ENCODE data around the gene DMXL1.

DMXL1 gene

DNA sequence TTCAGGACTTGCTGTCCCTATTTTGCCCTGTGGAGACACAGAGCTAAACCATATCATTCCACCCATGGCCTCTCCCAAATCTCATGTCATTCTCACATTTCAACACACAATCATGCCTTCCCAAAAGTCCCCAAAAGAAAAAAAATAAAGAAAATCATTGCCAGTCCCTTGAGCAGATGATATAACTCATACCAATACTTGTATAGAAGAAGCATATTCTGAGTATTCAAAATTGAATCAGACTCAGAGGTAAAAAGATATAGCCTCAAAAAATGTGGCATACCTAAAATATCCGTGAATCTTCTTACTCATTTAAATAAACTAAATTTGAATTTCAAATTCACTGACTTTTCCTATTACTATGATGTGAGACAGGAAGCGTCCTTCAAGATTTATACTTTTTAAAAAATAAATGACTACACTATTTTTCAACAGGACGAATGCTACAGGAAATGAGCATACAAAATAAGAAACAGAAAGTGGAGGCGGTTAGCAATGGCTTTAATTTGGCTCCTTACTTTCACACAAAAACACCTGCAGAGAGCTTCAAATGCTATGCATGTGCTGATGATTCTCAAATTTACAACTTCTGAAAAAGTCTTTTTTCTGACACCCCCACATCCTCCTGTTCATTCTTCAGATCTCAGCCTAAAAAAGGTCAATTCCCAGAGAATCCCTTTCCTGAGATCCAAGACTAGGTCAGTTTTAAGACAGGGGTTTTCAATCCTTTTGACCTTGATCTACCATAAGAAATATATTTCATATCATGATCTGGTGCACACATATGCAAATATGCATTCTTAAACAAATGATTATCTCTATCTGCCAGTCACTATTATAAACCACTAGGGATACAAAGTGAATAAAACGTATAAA, 39.6 kb upstream of the DMXL1 start:
- H3K4me3 ChIP-seq (ENCODE audit: low read depth, low read length) = no peak overlapping the region
- TF ChIP-seq, protein P1, sequence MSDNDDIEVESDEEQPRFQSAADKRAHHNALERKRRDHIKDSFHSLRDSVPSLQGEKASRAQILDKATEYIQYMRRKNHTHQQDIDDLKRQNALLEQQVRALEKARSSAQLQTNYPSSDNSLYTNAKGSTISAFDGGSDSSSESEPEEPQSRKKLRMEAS (IDR thresholded peaks at IDR 0.05; ENCODE audit: low read depth, low read length) = no peak
- TF ChIP-seq POLR2A (IDR thresholded peaks at IDR 0.05; ENCODE audit: extremely low read depth, insufficient read length) (no peak), MYC (IDR thresholded peaks at IDR 0.05; ENCODE audit: low read depth, low read length) (no peak), CTCF (IDR thresholded peaks at IDR 0.05; ENCODE audit: low read depth, low read length) (no peak)
- DNase-seq (ENCODE audit: low read depth) = no peak

DNA sequence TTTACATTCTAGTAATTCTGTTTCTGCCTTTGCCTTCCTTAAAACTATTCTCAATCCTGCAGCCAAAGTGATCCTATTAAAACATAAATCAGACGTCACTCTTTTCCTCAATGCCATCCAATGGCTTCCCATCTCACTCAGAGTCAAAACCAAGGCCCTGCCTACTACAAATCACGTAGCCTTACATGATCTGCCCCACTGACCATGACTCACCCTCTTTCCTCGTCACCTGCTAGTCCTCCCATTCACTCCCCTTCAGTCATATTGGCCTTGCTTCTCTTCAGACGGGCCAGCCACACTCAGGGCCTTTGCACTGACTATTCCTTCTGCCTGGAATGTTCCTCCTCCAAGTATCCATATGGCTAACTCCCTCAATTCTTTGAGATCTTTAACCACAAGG, 39.0 kb upstream of the DMXL1 start:
- peak; percentile 18 for DNase-seq (ENCODE audit: low read depth)
- H3K4me3 ChIP-seq (ENCODE audit: low read depth, low read length) = no peak overlapping the region
- no peak for TF ChIP-seq CTCF (IDR thresholded peaks at IDR 0.05; ENCODE audit: low read depth, low read length)
- no peak for TF ChIP-seq MYC (IDR thresholded peaks at IDR 0.05; ENCODE audit: low read depth, low read length)

GRCh38 chr5:119032656-119033055, 38.2 kb upstream of the DMXL1 start:
- TF ChIP-seq POLR2A (IDR thresholded peaks at IDR 0.05; ENCODE audit: extremely low read depth, insufficient read length) = no peak
- TF ChIP-seq, protein P1 (IDR thresholded peaks at IDR 0.05; ENCODE audit: low read depth, low read length) = no peak
- no peak for TF ChIP-seq MYC (IDR thresholded peaks at IDR 0.05; ENCODE audit: low read depth, low read length)
- DNase-seq (ENCODE audit: low read depth) = no peak
- no peak overlapping the region for H3K4me3 ChIP-seq (ENCODE audit: low read depth, low read length)

DNA sequence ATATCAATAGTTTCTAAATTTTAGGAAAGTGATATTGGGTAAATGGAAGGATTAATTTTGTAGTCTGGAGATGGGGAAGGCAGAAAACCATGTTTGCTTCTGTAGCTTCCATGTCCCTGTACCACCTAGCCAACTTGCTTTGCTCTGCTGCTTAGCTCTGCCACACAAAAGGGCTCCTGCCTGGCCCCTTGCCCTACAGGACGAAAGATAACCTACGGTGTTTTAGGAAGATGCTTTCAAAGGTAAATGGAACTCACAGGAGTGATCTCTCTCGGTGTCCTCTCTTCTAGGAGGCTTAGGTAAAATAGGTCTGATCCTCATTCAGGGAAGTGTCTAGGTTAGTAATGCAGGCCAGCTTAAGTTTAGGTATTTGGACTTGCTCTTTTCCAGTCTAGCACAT, 37.8 kb upstream of the DMXL1 start:
- DNase-seq (ENCODE audit: low read depth) = no peak
- TF ChIP-seq CTCF (IDR thresholded peaks at IDR 0.05; ENCODE audit: low read depth, low read length) (no peak), MYC (IDR thresholded peaks at IDR 0.05; ENCODE audit: low read depth, low read length) (no peak)
- H3K4me3 ChIP-seq (ENCODE audit: low read depth, low read length) = no peak overlapping the region

- DNase-seq (ENCODE audit: low read depth) = peak; percentile 34
- H3K4me3 ChIP-seq (ENCODE audit: low read depth, low read length) = no peak overlapping the region
- TF ChIP-seq POLR2A (IDR thresholded peaks at IDR 0.05; ENCODE audit: extremely low read depth, insufficient read length) = no peak
- TF ChIP-seq, protein P1 (IDR thresholded peaks at IDR 0.05; ENCODE audit: low read depth, low read length) = no peak
- TF ChIP-seq MYC (IDR thresholded peaks at IDR 0.05; ENCODE audit: low read depth, low read length) = no peak
- no peak for TF ChIP-seq CTCF (IDR thresholded peaks at IDR 0.05; ENCODE audit: low read depth, low read length)
Measured at GRCh38 chr5:119036101-119036762, 34.7 kb upstream of the DMXL1 start.

GRCh38 chr5:119037496-119038215, 33.2 kb upstream of the DMXL1 start:
- TF ChIP-seq MYC (IDR thresholded peaks at IDR 0.05; ENCODE audit: low read depth, low read length) = no peak
- TF ChIP-seq CTCF (IDR thresholded peaks at IDR 0.05; ENCODE audit: low read depth, low read length) = no peak
- TF ChIP-seq POLR2A (IDR thresholded peaks at IDR 0.05; ENCODE audit: extremely low read depth, insufficient read length) = no peak
- TF ChIP-seq, protein P1 (IDR thresholded peaks at IDR 0.05; ENCODE audit: low read depth, low read length) = no peak
- H3K4me3 ChIP-seq (ENCODE audit: low read depth, low read length) = no peak overlapping the region
- DNase-seq (ENCODE audit: low read depth) = no peak

All from NB4 (cell line).